Stimulated activated naive B cell treated with anti-CD40 and anti-IgM and Interleukin-4, amounts not matched to agents 10 μg/mL and 1 μg/mL and 100 μg/mL, for 72 hours (primary cell): ENCODE measurements around the gene E2F4.

Source experiments
- ATAC-seq, 2 donors: fragments of 150-1000 bp; cut with Tn5 transposase; replicated peaks; 2 replicates each; pipeline ENCODE4 v1.10.0; 2021; ENCODE audit warnings: moderate library complexity in 1 of 2
- DNase-seq: peaks from one replicate; pipeline ENCODE4 v3.0.0; 2021
- H3K27ac Mint-ChIP-seq: one replicate; pipeline ENCODE4 v1.8.0; 2022; ENCODE audit warnings: mild to moderate bottlenecking, mixed read lengths
- H3K27me3 Mint-ChIP-seq, 2 donors: one replicate each; pipeline ENCODE4 v1.8.0; 2022; ENCODE audit warnings: mixed read lengths in 2 of 2
- H3K36me3 Mint-ChIP-seq, 2 donors: one replicate each; pipeline ENCODE4 v1.8.0; 2022; ENCODE audit warnings: mixed read lengths in 2 of 2, mild to moderate bottlenecking in 1 of 2
- H3K4me1 Mint-ChIP-seq, 2 donors: one replicate each; pipeline ENCODE4 v1.8.0; 2022; ENCODE audit warnings: mixed read lengths in 2 of 2, mild to moderate bottlenecking in 1 of 2
- H3K4me3 Mint-ChIP-seq, 2 donors: one replicate each; pipeline ENCODE4 v1.8.0; 2022; ENCODE audit warnings: mild to moderate bottlenecking in 2 of 2, mixed read lengths in 2 of 2, moderate library complexity in 1 of 2
- H3K9me3 Mint-ChIP-seq, 2 donors: one replicate each; pipeline ENCODE4 v1.8.0; 2022; ENCODE audit warnings: mixed read lengths in 2 of 2, mild to moderate bottlenecking in 1 of 2

Gene E2F4

GRCh38 chr16:67165121-67166078, 26.6 kb upstream of the E2F4 start:
- peaks cover 32 to 72% of the 10 kb centered on the region in 2 donors for H3K4me1 Mint-ChIP-seq
- H3K27me3 Mint-ChIP-seq = peaks cover 60 to 88% of the 10 kb centered on the region in 2 donors
- DNase-seq (no peak), ATAC-seq (no peak)
- peak overlapping the region; percentile 46 to 65 for H3K4me3 Mint-ChIP-seq
- peak overlapping the region; percentile 56 for H3K27ac Mint-ChIP-seq
- peaks cover 0 to 4% of the 10 kb centered on the region in 2 donors for H3K36me3 Mint-ChIP-seq
- H3K9me3 Mint-ChIP-seq = peaks cover 0 to 1% of the 10 kb centered on the region in 2 donors

GRCh38 chr16:67166110-67166547, 25.8 kb upstream of the E2F4 start:
- H3K4me1 Mint-ChIP-seq = peaks cover 32 to 69% of the 10 kb centered on the region in 2 donors
- peak overlapping the region; percentile 25 for H3K27ac Mint-ChIP-seq
- DNase-seq (no peak), ATAC-seq (no peak)
- H3K4me3 Mint-ChIP-seq = no peak overlapping the region
- peaks cover 0 to 2% of the 10 kb centered on the region in 2 donors for H3K36me3 Mint-ChIP-seq
- no peaks in the 10 kb centered on the region for H3K9me3 Mint-ChIP-seq
- H3K27me3 Mint-ChIP-seq = peaks cover 65 to 89% of the 10 kb centered on the region in 2 donors

GRCh38 chr16:67166598-67167168, 25.3 kb upstream of the E2F4 start:
- ATAC-seq (no peak), DNase-seq (no peak)
- peaks cover 69 to 91% of the 10 kb centered on the region in 2 donors for H3K27me3 Mint-ChIP-seq
- peaks cover 36 to 66% of the 10 kb centered on the region in 2 donors for H3K4me1 Mint-ChIP-seq
- peak overlapping the region; percentile 25 for H3K27ac Mint-ChIP-seq
- H3K36me3 Mint-ChIP-seq = peaks cover 0 to 2% of the 10 kb centered on the region in 2 donors
- H3K9me3 Mint-ChIP-seq = no peaks in the 10 kb centered on the region
- H3K4me3 Mint-ChIP-seq = no peak overlapping the region

- Mint-ChIP-seq H3K27ac (no peak overlapping the region), H3K27me3 (peaks cover 75 to 91% of the 10 kb centered on the region in 2 donors), H3K4me3 (no peak overlapping the region), H3K4me1 (peaks cover 34 to 58% of the 10 kb centered on the region in 2 donors), H3K36me3 (no peaks in the 10 kb centered on the region), H3K9me3 (no peaks in the 10 kb centered on the region)
- DNase-seq = no peak
- ATAC-seq = no peak
These were observed 24.4 kb upstream of the E2F4 start for GRCh38 chr16:67167588-67167987.

GRCh38 chr16:67169011-67169451, 22.9 kb upstream of the E2F4 start:
- H3K4me3 Mint-ChIP-seq = no peak overlapping the region
- peaks cover 40 to 54% of the 10 kb centered on the region in 2 donors for H3K4me1 Mint-ChIP-seq
- no peaks in the 10 kb centered on the region for H3K36me3 Mint-ChIP-seq
- no peak for ATAC-seq
- H3K9me3 Mint-ChIP-seq = no peaks in the 10 kb centered on the region
- DNase-seq = no peak
- no peak overlapping the region for H3K27ac Mint-ChIP-seq
- peaks cover 83 to 94% of the 10 kb centered on the region in 2 donors for H3K27me3 Mint-ChIP-seq

GRCh38 chr16:67169642-67170167, 22.2 kb upstream of the E2F4 start:
- H3K9me3 Mint-ChIP-seq = no peaks in the 10 kb centered on the region
- H3K4me3 Mint-ChIP-seq = peak overlapping the region; percentile 77 to 86
- DNase-seq = no peak
- H3K27me3 Mint-ChIP-seq = peaks cover 82 to 95% of the 10 kb centered on the region in 2 donors
- peak in 1 of 2 donors; percentile 8 for ATAC-seq
- peaks cover 40 to 58% of the 10 kb centered on the region in 2 donors for H3K4me1 Mint-ChIP-seq
- peak overlapping the region; percentile 76 for H3K27ac Mint-ChIP-seq
- H3K36me3 Mint-ChIP-seq = no peaks in the 10 kb centered on the region

GRCh38 chr16:67170168-67170948, 21.6 kb upstream of the E2F4 start, which contains the start of gene NOL3:
NOL3 (plus strand) TSS chr16:67170538.
- Mint-ChIP-seq H3K27ac (peak within 1 kb of the TSS; percentile 76), H3K27me3 (peaks cover 77 to 92% of the 10 kb centered on the region in 2 donors), H3K36me3 (no peaks in the 10 kb centered on the region), H3K4me3 (peak within 1 kb of the TSS; percentile 77 to 86), H3K9me3 (no peaks in the 10 kb centered on the region), H3K4me1 (peaks cover 36 to 51% of the 10 kb centered on the region in 2 donors)
- DNase-seq (no peak), ATAC-seq (peak; percentile 41 to 44)

- Mint-ChIP-seq H3K36me3 (no peaks in the 10 kb centered on the region), H3K4me1 (peaks cover 35 to 49% of the 10 kb centered on the region in 2 donors), H3K4me3 (peak overlapping the region; percentile 77 to 86), H3K27me3 (peaks cover 76 to 92% of the 10 kb centered on the region in 2 donors), H3K27ac (peak overlapping the region; percentile 48), H3K9me3 (no peaks in the 10 kb centered on the region)
- peak; percentile 13 to 17 for ATAC-seq
- no peak for DNase-seq
These were observed 20.9 kb upstream of the E2F4 start for GRCh38 chr16:67170949-67171649.

GRCh38 chr16:67173323-67173722, 18.6 kb upstream of the E2F4 start:
- H3K4me1 Mint-ChIP-seq = peaks cover 36 to 46% of the 10 kb centered on the region in 2 donors
- DNase-seq (no peak), ATAC-seq (no peak)
- H3K27ac Mint-ChIP-seq = no peak overlapping the region
- peaks cover 78 to 91% of the 10 kb centered on the region in 2 donors for H3K27me3 Mint-ChIP-seq
- no peaks in the 10 kb centered on the region for H3K36me3 Mint-ChIP-seq
- peak overlapping the region; percentile 80 to 83 for H3K4me3 Mint-ChIP-seq
- H3K9me3 Mint-ChIP-seq = no peaks in the 10 kb centered on the region

GRCh38 chr16:67173808-67174705, 17.9 kb upstream of the E2F4 start:
- Mint-ChIP-seq H3K27ac (no peak overlapping the region), H3K36me3 (peaks cover 2 to 3% of the 10 kb centered on the region in 2 donors), H3K9me3 (no peaks in the 10 kb centered on the region), H3K27me3 (peaks cover 78 to 91% of the 10 kb centered on the region in 2 donors), H3K4me1 (peaks cover 36 to 50% of the 10 kb centered on the region in 2 donors), H3K4me3 (peak overlapping the region; percentile 80 to 83)
- ATAC-seq (peak; percentile 73 to 74), DNase-seq (no peak)

GRCh38 chr16:67174706-67175231, 17.2 kb upstream of the E2F4 start:
- peak overlapping the region in 1 of 2 donors; percentile 80 for H3K4me3 Mint-ChIP-seq
- H3K9me3 Mint-ChIP-seq = no peaks in the 10 kb centered on the region
- DNase-seq (no peak), ATAC-seq (no peak)
- H3K27me3 Mint-ChIP-seq = peaks cover 73 to 90% of the 10 kb centered on the region in 2 donors
- peaks cover 3 to 4% of the 10 kb centered on the region in 2 donors for H3K36me3 Mint-ChIP-seq
- H3K4me1 Mint-ChIP-seq = peaks cover 34 to 45% of the 10 kb centered on the region in 2 donors
- no peak overlapping the region for H3K27ac Mint-ChIP-seq

GRCh38 chr16:67176662-67177061, 15.3 kb upstream of the E2F4 start:
- Mint-ChIP-seq H3K36me3 (peaks cover 3 to 4% of the 10 kb centered on the region in 2 donors), H3K4me1 (peaks cover 22 to 35% of the 10 kb centered on the region in 2 donors), H3K4me3 (no peak overlapping the region), H3K27me3 (peaks cover 58 to 73% of the 10 kb centered on the region in 2 donors), H3K9me3 (no peaks in the 10 kb centered on the region), H3K27ac (no peak overlapping the region)
- no peak for ATAC-seq
- no peak for DNase-seq
